ENCODE measurements around the gene DUSP14. TPM values are rescaled to one million over a fixed set of nuclear protein-coding genes. Genes with fewer than 3 reads are reported as not detected.
A peak's percentile ranks its signal among the peaks of the same experiment; 100 is the strongest.

DUSP14 gene
- total and polyA plus RNA-seq, 9 donors = 6.3 to 17.1 (median 12.6) TPM

DNA sequence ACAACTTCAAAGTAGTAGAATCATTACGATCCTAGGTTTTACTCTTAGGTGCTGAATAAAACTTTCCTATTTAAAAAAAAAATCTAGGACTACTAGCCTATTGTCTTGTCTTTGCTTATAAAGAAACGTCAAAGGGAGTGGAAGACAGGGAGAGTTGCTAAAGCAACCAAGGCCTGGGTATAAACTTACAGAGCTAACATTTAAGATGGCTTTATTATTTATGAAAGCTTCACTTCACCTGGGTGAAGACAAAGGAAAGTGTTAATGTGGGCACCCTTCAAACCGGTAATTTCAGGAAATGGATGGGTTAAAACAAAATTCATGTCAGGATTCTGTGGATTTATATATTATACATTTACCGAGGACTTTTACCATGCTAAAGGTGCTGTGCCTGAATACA is 2.5 kb downstream of the DUSP14 start:
- TF ChIP-seq POLR2A (IDR thresholded peaks at IDR 0.05) = no peak
- TF ChIP-seq EP300 (IDR thresholded peaks at IDR 0.05) = no peak
- TF ChIP-seq, protein P1, sequence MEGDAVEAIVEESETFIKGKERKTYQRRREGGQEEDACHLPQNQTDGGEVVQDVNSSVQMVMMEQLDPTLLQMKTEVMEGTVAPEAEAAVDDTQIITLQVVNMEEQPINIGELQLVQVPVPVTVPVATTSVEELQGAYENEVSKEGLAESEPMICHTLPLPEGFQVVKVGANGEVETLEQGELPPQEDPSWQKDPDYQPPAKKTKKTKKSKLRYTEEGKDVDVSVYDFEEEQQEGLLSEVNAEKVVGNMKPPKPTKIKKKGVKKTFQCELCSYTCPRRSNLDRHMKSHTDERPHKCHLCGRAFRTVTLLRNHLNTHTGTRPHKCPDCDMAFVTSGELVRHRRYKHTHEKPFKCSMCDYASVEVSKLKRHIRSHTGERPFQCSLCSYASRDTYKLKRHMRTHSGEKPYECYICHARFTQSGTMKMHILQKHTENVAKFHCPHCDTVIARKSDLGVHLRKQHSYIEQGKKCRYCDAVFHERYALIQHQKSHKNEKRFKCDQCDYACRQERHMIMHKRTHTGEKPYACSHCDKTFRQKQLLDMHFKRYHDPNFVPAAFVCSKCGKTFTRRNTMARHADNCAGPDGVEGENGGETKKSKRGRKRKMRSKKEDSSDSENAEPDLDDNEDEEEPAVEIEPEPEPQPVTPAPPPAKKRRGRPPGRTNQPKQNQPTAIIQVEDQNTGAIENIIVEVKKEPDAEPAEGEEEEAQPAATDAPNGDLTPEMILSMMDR (IDR thresholded peaks at IDR 0.05) = no peak
- 38 to 48% (median 42%) methylated on average over 4 of the region's 4 CpGs for WGBS, 3 donors
- H3K27me3 ChIP-seq = no peaks in the 10 kb centered on the region
- H3K4me3 ChIP-seq = no peak overlapping the region
- no peak for DNase-seq
- peak overlapping the region in 1 of 2 donors; percentile 76 for H3K27ac ChIP-seq
- intact Hi-C loops (cut with DNase I) = no loop called here
- no peaks in the 10 kb centered on the region for H3K9me3 ChIP-seq
- peaks cover 1% of the 10 kb centered on the region for H3K4me1 ChIP-seq (ENCODE audit: insufficient read depth)
- no peaks in the 10 kb centered on the region for H3K36me3 ChIP-seq

DNA sequence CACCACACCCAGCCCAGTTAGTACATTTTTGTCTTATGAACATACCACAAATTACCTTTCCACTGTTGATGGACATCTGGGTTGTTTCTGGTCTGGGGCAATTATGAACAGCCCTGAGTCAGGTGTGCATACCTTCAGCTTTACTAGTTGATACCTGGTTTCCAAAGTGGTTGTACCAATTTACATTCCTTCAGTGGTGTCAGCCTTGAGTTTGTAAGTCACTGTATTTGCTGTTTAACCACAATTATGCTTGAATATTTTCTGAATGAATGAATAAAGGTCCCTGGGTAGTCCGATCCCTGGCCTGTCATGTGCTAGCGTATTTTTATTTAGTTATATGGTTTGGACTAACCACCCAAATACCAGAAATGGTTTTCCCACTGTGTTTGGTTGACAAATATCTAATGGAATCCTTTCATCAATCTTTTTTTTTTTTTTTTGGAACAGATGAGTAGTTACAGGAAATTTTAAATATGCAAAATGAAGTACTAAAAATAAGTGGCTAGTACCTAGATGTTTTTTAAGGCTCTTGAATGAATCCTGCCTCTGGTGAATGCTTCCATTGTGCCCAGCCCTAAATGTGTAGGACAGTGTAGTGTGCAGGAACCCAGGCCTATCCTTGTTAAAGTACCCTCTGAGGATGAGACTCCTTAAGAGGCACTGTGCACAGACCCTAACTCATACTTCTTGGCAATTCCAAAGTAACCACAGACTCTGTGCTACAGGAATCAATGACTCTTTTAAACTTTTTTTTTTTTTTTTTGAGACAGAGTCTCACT is 3.7 kb downstream of the DUSP14 start:
- DNase-seq = no peak
- WGBS, 3 donors = 28 to 60% (median 44%) methylated on average over 2 of the region's 2 CpGs
- TF ChIP-seq, protein P1 (IDR thresholded peaks at IDR 0.05) = no peak
- TF ChIP-seq EP300 (IDR thresholded peaks at IDR 0.05) (no peak), POLR2A (IDR thresholded peaks at IDR 0.05) (no peak)
- no peak overlapping the region for H3K27ac ChIP-seq
- H3K9me3 ChIP-seq = no peaks in the 10 kb centered on the region
- H3K36me3 ChIP-seq = no peaks in the 10 kb centered on the region
- no peaks in the 10 kb centered on the region for H3K27me3 ChIP-seq
- no peak overlapping the region for H3K4me3 ChIP-seq
- H3K4me1 ChIP-seq (ENCODE audit: insufficient read depth) = no peaks in the 10 kb centered on the region
- intact Hi-C loops (cut with DNase I) = no loop called here

DNA sequence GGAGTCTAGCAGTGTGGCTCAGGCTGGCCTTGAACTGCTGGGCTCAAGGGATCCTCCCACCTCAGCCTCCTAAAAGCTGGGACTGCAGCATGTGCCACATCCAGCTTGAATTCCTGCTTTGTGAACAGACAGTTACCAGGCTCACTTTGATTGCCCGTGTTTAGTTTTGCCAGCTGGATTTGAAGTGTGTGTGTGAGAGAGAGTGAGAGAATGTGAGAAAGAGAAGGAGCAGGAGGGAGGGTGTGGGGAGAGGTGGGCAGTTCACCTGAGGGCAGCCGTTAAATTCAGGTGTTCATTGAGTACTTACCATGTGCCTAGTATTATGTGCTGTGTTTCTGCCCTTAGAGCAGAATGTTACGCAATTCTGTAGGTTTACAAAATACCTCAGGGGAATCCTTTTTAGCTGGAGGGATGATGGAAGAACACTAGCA is 4.7 kb downstream of the DUSP14 start:
- WGBS, 3 donors = 55 to 63% (median 56%) methylated on average over 3 of the region's 3 CpGs
- no peaks in the 10 kb centered on the region for H3K9me3 ChIP-seq
- intact Hi-C loops (cut with DNase I) = no loop called here
- H3K36me3 ChIP-seq = no peaks in the 10 kb centered on the region
- DNase-seq = no peak
- TF ChIP-seq POLR2A (IDR thresholded peaks at IDR 0.05) (no peak), EP300 (IDR thresholded peaks at IDR 0.05) (no peak)
- TF ChIP-seq, protein P1 (IDR thresholded peaks at IDR 0.05) = no peak
- no peaks in the 10 kb centered on the region for H3K27me3 ChIP-seq
- H3K27ac ChIP-seq = no peak overlapping the region
- H3K4me3 ChIP-seq = no peak overlapping the region
- no peaks in the 10 kb centered on the region for H3K4me1 ChIP-seq (ENCODE audit: insufficient read depth)

DNA sequence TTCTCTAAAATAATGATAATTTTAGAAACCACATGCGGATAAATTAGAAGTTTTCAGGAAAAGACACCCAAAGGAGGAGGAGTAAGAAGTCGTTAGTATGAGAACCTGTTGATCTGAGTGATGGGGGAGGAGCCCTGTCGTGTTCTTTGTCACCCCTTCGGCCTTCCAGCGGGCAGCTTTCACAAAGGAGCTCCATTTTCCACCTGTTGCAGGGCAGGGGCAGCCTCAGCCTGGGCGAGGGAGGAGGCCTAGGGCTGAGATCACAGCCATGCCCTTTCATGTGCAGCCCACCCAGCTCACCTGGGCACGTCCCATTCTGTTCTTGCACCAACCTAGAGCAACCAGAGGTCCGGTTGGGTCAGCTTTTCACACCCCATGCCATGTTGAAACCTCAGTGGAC is 5.3 kb downstream of the DUSP14 start:
- Histone ChIP-seq H3K36me3 (no peaks in the 10 kb centered on the region), H3K27ac (no peak overlapping the region), H3K4me3 (no peak overlapping the region), H3K9me3 (no peaks in the 10 kb centered on the region), H3K4me1 (ENCODE audit: insufficient read depth) (no peaks in the 10 kb centered on the region), H3K27me3 (no peaks in the 10 kb centered on the region)
- TF ChIP-seq, protein P1 (IDR thresholded peaks at IDR 0.05) = no peak
- TF ChIP-seq EP300 (IDR thresholded peaks at IDR 0.05) = no peak
- TF ChIP-seq POLR2A (IDR thresholded peaks at IDR 0.05) = no peak
- no peak for DNase-seq
- intact Hi-C loops (cut with DNase I) = no loop called here
- 80 to 86% (median 81%) methylated on average over 8 of the region's 8 CpGs for WGBS, 3 donors
